HepG2 (cell line): ENCODE data around the gene CSNK1D. TPM values are rescaled to one million over a fixed set of nuclear protein-coding genes. Genes with fewer than 3 reads are reported as not detected.

Experiments used
- ATF7 ChIP-seq, 2 experiments: fragments of 450-650 bp in 1 of 2; sonication (generic) in 1 of 2; formaldehyde crosslinking in 1 of 2; IDR thresholded peaks; 2 replicates each; pipeline versions ENCODE4 v1.4.0 to v1.6.1; 2016 to 2020; ENCODE audit warnings: antibody characterized with exemption in 1 of 2, mild to moderate bottlenecking in 1 of 2, missing genetic modification reagents in 1 of 2
- FOXO1 ChIP-seq: sonication (generic); formaldehyde crosslinking; IDR thresholded peaks from 2 replicates; pipeline ENCODE4 v1.4.0; 2020; ENCODE audit warnings: missing genetic modification reagents
- HHEX ChIP-seq: IDR thresholded peaks from 2 replicates; pipeline ENCODE4 v1.6.1; 2016; ENCODE audit warnings: control low read depth
- HOXA9 ChIP-seq: sonication (generic); formaldehyde crosslinking; IDR thresholded peaks from 2 replicates; pipeline ENCODE4 v1.8.1; 2022; ENCODE audit warnings: missing genetic modification reagents, mild to moderate bottlenecking, moderate library complexity, borderline replicate concordance
- MATR3 ChIP-seq: sonication (generic); formaldehyde crosslinking; IDR thresholded peaks from 2 replicates; pipeline ENCODE4 v1.4.0; 2020; ENCODE audit warnings: missing genetic modification reagents
- MBD4 ChIP-seq: IDR thresholded peaks from 2 replicates; pipeline ENCODE4 v1.6.1; 2012; ENCODE audit warnings: low read length, inconsistent platforms, borderline replicate concordance
- SMYD3 ChIP-seq: sonication (generic); formaldehyde crosslinking; IDR thresholded peaks from 2 replicates; pipeline ENCODE4 v1.8.1; 2023; ENCODE audit warnings: mild to moderate bottlenecking, missing genetic modification reagents
- SRSF4 ChIP-seq: fragments of 200-400 bp; formaldehyde crosslinking; IDR thresholded peaks from one replicate; pipeline ENCODE4 v1.6.1; 2018; ENCODE audit warnings: mild to moderate bottlenecking, low read depth, low read length, moderate library complexity; ENCODE audit not compliant: poor library complexity, severe bottlenecking
- UBTF ChIP-seq: sonication (generic); formaldehyde crosslinking; IDR thresholded peaks from 2 replicates; pipeline ENCODE4 v1.4.0; 2020; ENCODE audit warnings: mild to moderate bottlenecking, missing genetic modification reagents
- ZBTB46 ChIP-seq: sonication (generic); formaldehyde crosslinking; IDR thresholded peaks from 2 replicates; pipeline ENCODE4 v1.4.0; 2020; ENCODE audit warnings: mild to moderate bottlenecking, missing genetic modification reagents, borderline replicate concordance
- ZNF142 ChIP-seq: sonication (generic); formaldehyde crosslinking; IDR thresholded peaks from 2 replicates; pipeline ENCODE4 v1.4.0; 2020; ENCODE audit warnings: missing genetic modification reagents
- ZNF232 ChIP-seq: sonication (generic); formaldehyde crosslinking; IDR thresholded peaks from 2 replicates; pipeline ENCODE4 v1.4.0; 2020; ENCODE audit warnings: missing genetic modification reagents, borderline replicate concordance
- ZNF3 ChIP-seq: IDR thresholded peaks from 2 replicates; pipeline ENCODE4 v1.7.0; 2017; ENCODE audit warnings: inconsistent platforms
- ZNF567 ChIP-seq: sonication (generic); formaldehyde crosslinking; IDR thresholded peaks from 2 replicates; pipeline ENCODE4 v1.8.1; 2023; ENCODE audit warnings: mild to moderate bottlenecking, missing genetic modification reagents, borderline replicate concordance
- ZNF800 ChIP-seq: sonication (generic); formaldehyde crosslinking; IDR thresholded peaks from 2 replicates; pipeline ENCODE4 v1.4.0; 2020; ENCODE audit warnings: missing genetic modification reagents
- ZUFSP ChIP-seq: sonication (generic); formaldehyde crosslinking; IDR thresholded peaks from 2 replicates; pipeline ENCODE4 v1.9.0; 2021; ENCODE audit warnings: missing genetic modification reagents, mild to moderate bottlenecking, borderline replicate concordance
- polyA plus RNA-seq, 8 experiments: library from polyadenylated mRNA; depleted of rRNA in 3 of 8; stranded (reverse) in 7 of 8; unstranded in 1 of 8; fragments of >200 nt; fragmentation: Illumina TruSeq in 4 of 8; extraction: Trizol in 4 of 8; gene quantifications; 2 replicates each; pipeline versions ENCODE4 v1.2.1 to v1.2.3, GENCODE V29; 2011 to 2016; ENCODE audit warnings: low read depth in 4 of 8, missing spikeins in 1 of 8, mixed read lengths in 1 of 8; ENCODE audit not compliant: insufficient read depth in 1 of 8
- total RNA-seq, 5 experiments: library from RNA; depleted of rRNA; stranded (reverse); fragments of >200 nt; fragmentation: Illumina TruSeq; extraction: Trizol; gene quantifications; 2 replicates each; pipeline ENCODE4 v1.2.3, GENCODE V29; 2016; ENCODE audit warnings: low read depth in 1 of 5

The CSNK1D gene
- total and polyA plus RNA-seq, 2 of the 13 experiments (the other 11 are each of a cell fraction or from before 2014, with no cell fraction given): 31.5 to 128 TPM

GRCh38 chr17:82217120-82217529 is 56.4 kb downstream of the CSNK1D start (continued):
- TF ChIP-seq ZNF800 (CRISPR knock-in tag) (no peak; the same call in 1 of the 2 replicates), ZNF567 (CRISPR knock-in tag) (no peak), SMYD3 (CRISPR knock-in tag) (0 out of 2 replicates have a peak, but pooled peaks have one; percentile 23), ZNF232 (CRISPR knock-in tag) (no peak), FOXO1 (CRISPR knock-in tag) (no peak; the same call in 1 of the 2 replicates), HHEX (CRISPR knock-in tag) (no peak), ZNF3 (CRISPR knock-in tag) (no peak), ZUFSP (no peak), HOXA9 (no peak), UBTF (CRISPR knock-in tag) (peak; percentile 51), ZBTB46 (no peak), SRSF4 (no peak), MBD4 (no peak), MATR3 (CRISPR knock-in tag) (no peak), ATF7 (IDR thresholded peaks at IDR 0.05) (no peak), ATF7 (CRISPR knock-in tag; IDR thresholded peaks at IDR 0.05) (no peak), ZNF142 (no peak; the same call in 1 of the 2 replicates)
